Dedifferentiated amniotic fluid mesenchymal stem cell (primary cell): ENCODE data around the gene SPON2.

Experiments
- DNase-seq: peaks from one replicate; pipeline ENCODE4 v3.0.0-alpha.2; 2016; ENCODE audit errors: extremely low spot score

SPON2 gene

DNA sequence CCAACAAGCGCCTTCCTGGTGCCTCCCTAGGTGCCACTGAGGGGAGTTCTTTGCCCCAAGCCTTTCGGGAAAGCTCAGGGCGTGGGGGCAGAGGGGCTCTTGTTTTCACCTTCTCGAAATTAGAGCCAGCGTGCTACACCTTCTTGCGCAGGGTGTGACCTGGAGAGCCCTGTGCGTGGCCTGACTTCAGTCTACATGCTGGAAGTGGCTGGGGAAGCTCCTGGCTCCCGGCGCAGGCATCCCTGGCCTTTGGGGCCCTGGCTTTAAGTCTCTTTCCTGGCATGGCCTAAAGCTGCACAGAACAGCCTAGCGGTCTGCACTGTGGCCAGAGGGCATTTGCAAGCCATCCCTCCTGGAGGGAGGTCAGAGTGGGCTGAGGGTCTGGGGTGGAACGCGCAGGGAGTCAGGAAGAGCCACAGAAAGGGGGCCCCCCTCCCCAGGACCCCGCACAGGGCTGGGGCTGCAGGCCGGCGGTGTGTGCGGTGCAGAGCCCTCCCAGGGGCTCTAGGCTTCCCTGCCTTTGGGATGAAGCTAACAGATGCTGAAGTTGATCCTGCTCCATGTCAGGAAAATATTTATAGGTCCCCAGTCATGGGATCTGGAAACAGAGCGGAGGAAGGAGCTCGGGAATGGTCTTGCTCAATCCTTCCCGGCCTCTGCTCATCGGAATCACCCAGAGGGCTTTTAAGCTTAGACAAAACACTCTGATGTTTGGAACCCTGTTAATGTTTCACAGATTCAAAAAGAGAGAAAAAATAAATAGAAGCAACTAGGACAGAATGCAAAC lies 781 bp upstream of the SPON2 start:
- DNase-seq, result peak; percentile 23

DNA sequence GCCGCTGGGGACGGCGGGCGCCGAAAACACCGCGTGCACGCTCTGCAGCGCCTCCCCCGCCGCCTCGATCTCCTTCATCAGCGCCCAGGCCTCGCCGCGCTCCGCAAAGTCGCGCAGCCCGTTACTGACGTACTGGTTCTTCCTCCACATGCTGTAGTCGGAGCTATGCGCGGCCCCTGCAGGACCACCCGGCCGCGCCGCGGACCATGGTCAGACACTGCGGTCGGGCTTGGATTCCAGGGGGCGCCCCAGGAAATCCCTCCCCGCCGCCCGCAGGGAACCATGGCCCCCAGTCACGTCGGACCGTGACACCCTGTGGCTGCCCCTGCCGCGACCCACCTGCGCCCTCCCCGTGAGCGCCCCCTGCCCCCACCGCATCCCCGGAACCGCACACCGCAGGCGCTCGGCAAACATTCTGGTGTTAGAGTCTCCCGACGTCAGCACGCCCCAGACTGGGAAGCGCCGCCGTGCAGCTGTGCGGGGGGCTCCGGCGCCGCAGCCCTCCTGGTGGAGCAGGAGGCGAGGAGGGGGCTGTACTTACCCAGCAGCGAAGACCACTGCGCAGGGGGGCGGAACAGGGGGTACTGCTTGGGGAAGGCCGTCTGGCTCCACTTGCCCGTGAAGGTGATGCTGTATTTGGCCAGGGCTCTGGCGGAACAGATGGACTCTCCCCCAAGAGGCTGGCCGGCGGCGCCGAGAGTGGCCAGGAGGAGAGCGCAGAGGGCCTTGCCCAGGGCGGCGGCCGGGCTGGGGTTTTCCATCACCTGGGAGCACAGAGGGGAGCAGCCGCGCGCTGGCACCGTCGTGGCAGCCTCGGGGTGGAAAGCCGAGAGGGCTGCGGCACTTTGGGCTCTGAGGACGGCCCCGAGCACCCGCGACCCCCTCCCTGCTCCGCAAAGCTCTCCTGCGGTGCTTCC lies 814 bp downstream of the SPON2 start:
- DNase-seq, result no peak

DNA sequence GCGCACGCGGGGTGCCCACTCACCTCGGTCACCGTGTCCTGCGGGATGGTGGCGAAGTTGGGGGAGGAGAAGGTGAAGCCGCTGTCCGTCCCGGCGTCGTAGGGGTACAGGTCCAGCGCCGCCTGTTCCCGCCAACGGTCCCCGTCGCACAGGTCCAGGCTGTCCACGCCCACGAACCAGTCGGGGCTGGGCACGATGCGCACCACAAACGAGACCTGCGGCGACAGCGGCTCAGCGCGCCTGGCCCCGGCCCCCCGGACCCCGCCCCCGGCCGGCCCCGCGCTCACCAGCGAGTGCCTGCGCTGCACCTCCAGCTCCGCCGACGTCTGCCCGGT lies 1.4 kb downstream of the SPON2 start:
- DNase-seq, result no peak

DNA sequence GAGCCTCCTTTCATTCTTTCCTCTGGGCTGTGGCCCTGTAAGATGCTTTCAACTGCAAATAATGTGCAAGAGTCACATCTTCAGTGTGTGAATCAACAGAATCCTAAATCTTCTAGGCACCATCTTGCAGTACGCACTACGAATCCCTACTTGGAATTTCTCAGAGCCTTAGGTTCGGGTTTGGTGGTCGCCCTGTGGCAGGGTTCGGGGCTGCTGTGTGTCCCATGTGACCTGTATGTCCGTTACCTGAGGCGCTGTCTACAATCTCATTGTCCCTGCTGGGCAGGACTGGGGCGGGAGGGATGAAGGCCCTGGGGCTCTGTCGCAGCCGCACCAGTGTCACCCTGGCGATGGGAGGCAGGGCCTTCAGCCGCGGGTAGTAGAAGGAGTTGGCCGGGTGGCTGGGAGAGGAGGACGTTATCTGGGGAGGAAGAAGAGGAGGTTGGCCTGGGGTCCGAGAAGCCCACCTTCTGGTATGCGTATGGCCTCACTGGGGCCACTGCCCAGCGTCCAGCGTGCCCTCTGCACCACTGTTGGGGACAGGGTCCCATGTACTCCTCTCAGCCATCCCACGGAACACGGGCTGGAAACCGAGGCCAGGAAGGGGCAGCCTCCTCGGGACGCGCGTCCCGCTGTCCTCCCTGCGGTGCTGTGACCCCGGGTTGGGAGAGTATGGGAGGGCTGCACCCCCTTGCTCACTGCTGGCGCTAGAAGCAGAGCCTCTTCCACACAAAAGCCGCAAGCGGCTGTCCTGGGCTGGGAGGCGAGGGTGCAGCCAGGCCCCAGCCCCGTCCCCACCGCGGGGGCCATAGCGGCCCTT lies 2.0 kb downstream of the SPON2 start:
- no peak for DNase-seq

- DNase-seq, result no peak
Measured at GRCh38 chr4:1169691-1170096, 2.7 kb downstream of the SPON2 start.

- DNase-seq, result no peak
Measured at GRCh38 chr4:1169171-1169671, 3.2 kb downstream of the SPON2 start.

- no peak for DNase-seq
Measured at GRCh38 chr4:1168191-1169101, 3.9 kb downstream of the SPON2 start.

DNA sequence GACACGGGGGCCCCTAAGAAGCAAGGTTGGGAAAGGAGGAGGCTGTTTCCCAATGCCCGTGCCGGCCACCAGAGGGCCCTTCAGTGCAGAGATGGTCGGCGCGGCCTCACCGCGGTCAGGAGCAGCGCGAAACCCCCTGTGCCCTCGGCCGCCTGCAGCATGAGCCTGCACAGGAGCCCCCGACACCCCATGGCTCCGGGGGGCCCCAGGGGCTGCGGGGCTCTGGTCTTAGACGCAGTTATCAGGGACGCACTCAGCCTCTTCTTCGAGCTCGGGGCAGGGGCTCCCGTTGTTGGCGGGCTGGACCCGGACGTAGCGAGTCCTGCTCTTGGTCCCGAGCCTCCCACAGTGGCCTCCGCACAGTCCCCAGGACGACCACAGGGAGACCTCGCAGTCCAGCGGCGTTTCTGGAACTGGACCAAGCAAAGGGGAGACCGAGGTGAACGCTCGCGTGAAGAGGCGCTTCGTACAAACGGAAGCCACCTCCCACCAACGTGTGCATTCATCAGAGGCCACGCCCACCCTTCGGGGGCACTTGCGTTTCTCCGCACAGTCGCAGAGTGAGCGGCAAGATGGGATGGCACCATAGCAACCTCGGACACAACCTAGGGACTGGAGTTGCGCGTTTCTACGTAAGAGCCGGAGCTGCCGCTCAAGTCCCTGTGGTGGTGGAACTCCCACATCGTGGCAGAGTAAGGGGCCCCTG lies 5.0 kb downstream of the SPON2 start:
- DNase-seq, result peak; percentile 60

GRCh38 chr4:1166509-1167243 lies 5.7 kb downstream of the SPON2 start:
- no peak for DNase-seq

GRCh38 chr4:1164956-1165545 lies 7.3 kb downstream of the SPON2 start:
- no peak for DNase-seq

- DNase-seq, result no peak
Measured at GRCh38 chr4:1164444-1164843, 7.9 kb downstream of the SPON2 start.

- DNase-seq, result no peak
Measured at GRCh38 chr4:1164040-1164439, 8.3 kb downstream of the SPON2 start.

GRCh38 chr4:1160351-1160750 lies 12.0 kb downstream of the SPON2 start:
- no peak for DNase-seq

- DNase-seq, result no peak
Measured at GRCh38 chr4:1156069-1156468, 16.3 kb downstream of the SPON2 start.

DNA sequence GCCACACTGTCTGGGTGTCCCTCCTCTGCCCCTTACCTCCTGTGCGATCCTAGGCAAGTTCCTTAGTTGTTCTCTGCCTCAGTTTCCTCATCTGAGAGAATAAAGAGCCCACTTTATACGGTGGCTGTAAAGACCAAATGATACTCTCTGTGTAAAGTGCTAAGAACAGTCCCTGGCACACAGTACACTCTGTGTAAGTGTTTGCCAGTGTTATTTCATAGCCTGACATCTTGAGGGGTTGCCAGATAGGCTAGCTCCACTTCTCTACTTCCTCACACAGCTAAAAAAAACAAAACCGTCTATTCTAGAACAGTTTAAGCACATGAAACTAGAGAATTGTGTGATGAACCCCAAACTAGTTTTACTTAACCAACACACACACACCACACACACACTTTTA lies 17.1 kb downstream of the SPON2 start:
- DNase-seq, result no peak

DNA sequence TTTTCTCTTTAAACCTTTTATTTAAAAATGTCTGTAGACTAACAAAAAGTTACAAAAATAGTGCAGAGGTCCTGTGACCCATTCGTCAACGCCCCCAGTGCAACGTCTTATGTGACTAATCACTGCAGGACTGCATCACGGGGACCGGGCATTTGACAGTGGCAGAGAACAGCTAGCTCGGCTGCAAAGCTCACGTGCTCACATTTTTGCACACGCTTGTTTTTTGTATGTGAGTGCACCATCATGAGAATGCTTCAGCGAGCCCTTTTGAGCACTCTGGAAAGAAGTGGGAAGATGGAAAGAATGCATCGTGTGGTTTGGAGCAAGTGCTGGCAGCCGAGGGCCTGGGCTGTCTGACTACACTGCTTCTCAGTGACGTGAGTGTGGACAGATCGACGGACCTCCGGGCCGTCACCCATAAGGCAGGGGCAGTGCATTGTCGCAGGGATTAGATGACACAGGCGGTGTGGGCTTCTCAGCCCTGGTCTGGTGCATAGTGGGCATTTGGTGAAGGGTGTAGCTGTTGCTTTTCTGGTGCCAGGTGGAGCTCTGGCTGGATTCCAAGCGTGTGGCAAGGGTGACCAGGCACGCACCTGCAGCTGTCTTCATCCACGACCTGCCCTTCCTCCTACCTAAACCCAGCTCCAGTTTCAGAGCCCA lies 17.7 kb downstream of the SPON2 start:
- DNase-seq, result no peak

- no peak for DNase-seq
Measured at GRCh38 chr4:1154126-1154522, 18.3 kb downstream of the SPON2 start.

DNA sequence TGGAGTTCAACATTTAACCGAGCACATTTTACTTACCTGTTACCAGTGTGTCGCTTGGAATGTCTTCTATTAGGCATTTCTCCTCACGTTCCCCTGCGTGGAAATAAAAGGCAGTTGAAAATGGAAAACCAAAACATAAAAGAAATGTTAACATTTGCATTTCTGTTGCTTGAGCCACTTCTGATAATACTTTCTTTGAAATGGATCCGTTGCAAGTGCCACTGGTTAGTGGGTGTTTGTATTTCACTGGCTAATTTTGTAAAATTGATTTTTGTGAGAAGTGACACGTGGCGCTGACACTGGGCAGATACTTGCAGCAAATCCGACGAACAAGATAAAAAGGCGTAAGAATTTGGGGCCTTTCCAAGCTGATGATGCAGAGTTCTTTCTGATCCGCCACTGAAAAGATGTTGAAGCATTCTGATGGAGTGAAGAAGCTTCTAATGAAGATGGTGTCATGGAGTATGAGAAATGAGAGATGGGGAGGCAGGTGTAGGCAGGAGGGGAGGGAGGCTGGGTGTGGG lies 18.8 kb downstream of the SPON2 start:
- no peak for DNase-seq
